Lower lobe of right lung (tissue), 2 donors: ENCODE measurements around the gene DDIT3. TPM values are rescaled to one million over a fixed set of nuclear protein-coding genes. Genes with fewer than 3 reads are reported as not detected.

Experiments used
- ATAC-seq, 2 donors: fragments of 200-7000 bp; cut with Tn5 transposase; one replicate each; pipeline ENCODE4 v1.9.1; 2020 to 2022; ENCODE audit warnings: mild to moderate bottlenecking in 2 of 2, moderate library complexity in 2 of 2
- DNase-seq: peaks from one replicate; pipeline ENCODE4 v3.0.0-alpha.2; 2020
- H3K27ac ChIP-seq: fragments of 200-600 bp; one replicate; pipeline ENCODE4 v1.8.0; 2022
- H3K27me3 ChIP-seq: fragments of 200-600 bp; one replicate; pipeline ENCODE4 v1.8.0; 2022; ENCODE audit warnings: low read depth
- H3K36me3 ChIP-seq: fragments of 200-600 bp; one replicate; pipeline ENCODE4 v1.8.0; 2022; ENCODE audit warnings: mild to moderate bottlenecking
- H3K4me1 ChIP-seq: fragments of 200-600 bp; one replicate; pipeline ENCODE4 v1.8.0; 2022
- H3K4me3 ChIP-seq: fragments of 200-600 bp; one replicate; pipeline ENCODE4 v1.8.0; 2022; ENCODE audit warnings: mild to moderate bottlenecking
- H3K9me3 ChIP-seq: fragments of 200-600 bp; one replicate; pipeline ENCODE4 v1.8.0; 2022
- CTCF ChIP-seq: fragments of 200-600 bp; IDR thresholded peaks from one replicate; pipeline ENCODE4 v1.8.0; 2022; ENCODE audit warnings: antibody characterized with exemption, mild to moderate bottlenecking
- intact Hi-C: fragments of 100-400 bp; cut with DNase I; formaldehyde crosslinking; loops from one replicate; pipeline ENCODE4 v1.11.0; 2022
- total RNA-seq: library from RNA; stranded (reverse); fragmentation: NEBNext Ultra II Directional; extraction: Animal tissue kit (Norgen Biotek cat#: 25700); gene quantifications from one replicate; pipeline ENCODE4 v1.2.1, GENCODE V29; 2021
- donor health status: DM: no; HTN: yes; CAD: no; lungs with severe emphysema.

The DDIT3 gene
- total RNA-seq, 1 donor from 2014 or later = 26.1 TPM

DNA sequence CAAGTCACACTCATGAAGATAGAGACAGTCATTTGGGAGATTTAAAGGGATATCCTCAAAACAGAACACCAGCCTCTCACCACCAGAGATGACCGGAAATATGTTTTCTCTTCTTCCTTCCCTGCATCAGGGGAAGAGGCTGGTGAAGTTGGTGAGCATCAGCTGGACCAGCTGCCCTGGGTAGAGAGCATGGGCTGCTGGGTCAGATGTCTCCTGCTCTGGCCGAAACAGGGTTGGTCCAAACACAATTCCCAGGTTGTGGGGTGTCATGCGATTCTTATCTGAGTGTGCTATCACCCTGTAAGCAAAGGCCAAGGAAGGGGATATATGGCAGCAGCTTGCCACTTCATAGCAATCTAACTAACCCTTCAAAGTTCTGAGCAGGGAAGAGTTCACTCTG lies 47.9 kb downstream of the DDIT3 start:
- no peak for ATAC-seq
- peaks cover 19% of the 10 kb centered on the region for H3K4me1 ChIP-seq
- no peak for TF ChIP-seq CTCF
- H3K4me3 ChIP-seq = no peak overlapping the region
- no peak for DNase-seq
- H3K36me3 ChIP-seq = peaks cover 3% of the 10 kb centered on the region
- H3K9me3 ChIP-seq = no peaks in the 10 kb centered on the region
- H3K27ac ChIP-seq = no peak overlapping the region
- intact Hi-C loops = no loop called here
- peaks cover 39% of the 10 kb centered on the region for H3K27me3 ChIP-seq

DNA sequence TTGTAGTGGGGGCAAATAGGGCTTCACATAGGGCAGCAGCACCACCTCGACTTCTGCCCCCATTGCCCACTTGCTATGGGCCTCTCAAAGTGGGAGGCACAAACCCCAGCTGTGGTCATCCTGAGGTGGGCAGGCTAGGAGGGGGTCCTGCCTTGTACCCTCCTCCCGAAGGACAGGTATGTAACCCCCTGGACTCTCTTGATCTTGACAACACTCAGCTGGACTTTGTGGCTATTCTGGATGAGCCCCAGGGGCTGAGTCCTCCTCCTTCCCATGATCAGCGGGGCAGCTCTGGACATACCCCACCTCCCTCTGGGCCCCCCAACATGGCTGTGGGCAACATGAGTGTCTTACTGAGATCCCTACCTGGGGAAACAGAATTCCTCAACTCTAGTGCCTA lies 48.7 kb downstream of the DDIT3 start:
- ATAC-seq (no peak), DNase-seq (no peak)
- no peak overlapping the region for H3K4me3 ChIP-seq
- TF ChIP-seq CTCF = no peak
- H3K36me3 ChIP-seq = peaks cover 3% of the 10 kb centered on the region
- H3K9me3 ChIP-seq = no peaks in the 10 kb centered on the region
- H3K27me3 ChIP-seq = peaks cover 34% of the 10 kb centered on the region
- intact Hi-C loops = no loop called here
- peaks cover 19% of the 10 kb centered on the region for H3K4me1 ChIP-seq
- no peak overlapping the region for H3K27ac ChIP-seq

GRCh38 chr12:57470970-57471656 lies 49.2 kb downstream of the DDIT3 start:
- Histone ChIP-seq H3K9me3 (no peaks in the 10 kb centered on the region), H3K36me3 (peaks cover 3% of the 10 kb centered on the region), H3K4me1 (peaks cover 16% of the 10 kb centered on the region), H3K27ac (no peak overlapping the region), H3K4me3 (no peak overlapping the region), H3K27me3 (peaks cover 29% of the 10 kb centered on the region)
- intact Hi-C loops = no loop called here
- no peak for ATAC-seq
- DNase-seq = no peak
- no peak for TF ChIP-seq CTCF

DNA sequence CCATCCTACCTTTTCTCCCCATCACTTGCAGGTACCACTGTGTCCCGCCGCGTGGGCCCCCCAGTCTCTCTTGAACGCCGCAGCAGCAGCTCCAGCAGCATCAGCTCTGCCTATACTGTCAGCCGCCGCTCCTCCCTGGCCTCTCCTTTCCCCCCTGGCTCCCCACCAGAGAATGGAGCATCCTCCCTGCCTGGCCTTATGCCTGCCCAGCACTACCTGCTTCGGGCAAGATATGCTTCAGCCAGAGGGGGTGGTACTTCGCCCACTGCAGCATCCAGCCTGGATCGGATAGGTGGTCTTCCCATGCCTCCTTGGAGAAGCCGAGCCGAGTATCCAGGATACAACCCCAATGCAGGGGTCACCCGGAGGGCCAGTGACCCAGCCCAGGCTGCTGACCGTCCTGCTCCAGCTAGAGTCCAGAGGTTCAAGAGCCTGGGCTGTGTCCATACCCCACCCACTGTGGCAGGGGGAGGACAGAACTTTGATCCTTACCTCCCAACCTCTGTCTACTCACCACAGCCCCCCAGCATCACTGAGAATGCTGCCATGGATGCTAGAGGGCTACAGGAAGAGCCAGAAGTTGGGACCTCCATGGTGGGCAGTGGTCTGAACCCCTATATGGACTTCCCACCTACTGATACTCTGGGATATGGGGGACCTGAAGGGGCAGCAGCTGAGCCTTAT lies 49.9 kb downstream of the DDIT3 start:
- Histone ChIP-seq H3K4me1 (peaks cover 9% of the 10 kb centered on the region), H3K36me3 (peaks cover 3% of the 10 kb centered on the region), H3K4me3 (no peak overlapping the region), H3K9me3 (no peaks in the 10 kb centered on the region), H3K27me3 (peaks cover 22% of the 10 kb centered on the region), H3K27ac (no peak overlapping the region)
- no peak for ATAC-seq
- no peak for DNase-seq
- intact Hi-C loops = no loop called here
- no peak for TF ChIP-seq CTCF

GRCh38 chr12:57469296-57470164 lies 50.8 kb downstream of the DDIT3 start:
- Histone ChIP-seq H3K36me3 (peaks cover under 1% of the 10 kb centered on the region), H3K27me3 (peaks cover 13% of the 10 kb centered on the region), H3K4me1 (no peaks in the 10 kb centered on the region), H3K4me3 (no peak overlapping the region), H3K27ac (no peak overlapping the region), H3K9me3 (no peaks in the 10 kb centered on the region)
- ATAC-seq (no peak), DNase-seq (no peak)
- TF ChIP-seq CTCF = no peak
- intact Hi-C loops = no loop called here
